RWPE1 (cell line): ENCODE data around the gene CDCP1.

ENCODE experiments used
- CTCF ChIA-PET: fragments of 350-600 bp; sonication (Branson Sonifier 250); formaldehyde crosslinking; extraction: SDS; loops from one replicate; lab custom pipeline; 2021; lab: Yijun Ruan, JAX
- POLR2A ChIA-PET: fragments of 400-600 bp; formaldehyde crosslinking; extraction: SDS; loops from one replicate; lab custom pipeline; 2020; ENCODE audit warnings: antibody characterized with exemption; ENCODE audit not compliant: low non-redundant PET; lab: Yijun Ruan, JAX
- DNase-seq: peaks from one replicate; pipeline ENCODE4 v3.0.0; 2012; ENCODE audit warnings: low spot score
- H3K27ac ChIP-seq: fragments of 450-650 bp; 2 replicates; pipeline ENCODE4 v1.5.1; 2017
- CTCF ChIP-seq: fragments of 450-650 bp; conservative IDR thresholded peaks from 2 replicates; pipeline ENCODE4 v1.5.1; 2017; ENCODE audit warnings: low read depth, mild to moderate bottlenecking

CDCP1 gene

GRCh38 chr3:45037720-45038455 lies 108.3 kb downstream of the CDCP1 start:
- POLR2A ChIA-PET = no interaction called here
- peak; percentile 86 for DNase-seq
- CTCF ChIA-PET = interaction anchor here (0.6 to 1.2 kb wide), 5 partner anchors 24 to 358 kb away, joined by 3 to 4 read pairs (median 3); no protein-coding TSS in a partner anchor

GRCh38 chr3:45035441-45036301 lies 110.5 kb downstream of the CDCP1 start:
- no peak for DNase-seq
- ChIA-PET POLR2A (no interaction called here), CTCF (interaction anchor here (0.6 kb wide), 1 partner anchor 58 kb away, joined by 3 read pairs; no protein-coding TSS in a partner anchor)
- TF ChIP-seq CTCF = no peak
- H3K27ac ChIP-seq = no peak overlapping the region

More at GRCh38 chr3:45037720-45038455, 108.3 kb downstream of the CDCP1 start:
- peak; percentile 97 for TF ChIP-seq CTCF
- no peak overlapping the region for H3K27ac ChIP-seq

- TF ChIP-seq CTCF = no peak
- no peak for DNase-seq
- ChIA-PET POLR2A (no interaction called here), CTCF (no interaction called here)
- no peak overlapping the region for H3K27ac ChIP-seq
Observed at GRCh38 chr3:45034612-45035252, 111.4 kb downstream of the CDCP1 start.

- no peak for TF ChIP-seq CTCF
- no peak overlapping the region for H3K27ac ChIP-seq
- POLR2A ChIA-PET = no interaction called here
- CTCF ChIA-PET = no interaction called here
- no peak for DNase-seq
Observed at GRCh38 chr3:45033791-45034190, 112.4 kb downstream of the CDCP1 start.
